Lower leg skin (tissue), 3 donors: ENCODE results near the gene ITM2B.

Experiments
- POLR2A ChIP-seq, 2 donors: fragments of 450-650 bp; IDR thresholded peaks; one replicate each; pipeline ENCODE4 v1.6.1; 2016 to 2017; ENCODE audit warnings: antibody characterized with exemption in 2 of 2, mild to moderate bottlenecking in 1 of 2, moderate library complexity in 1 of 2
- TF ChIP-seq, protein P1 (sequence below), 3 donors: fragments of 450-650 bp; IDR thresholded peaks; one replicate each; pipeline ENCODE4 v1.5.1; 2016; ENCODE audit warnings: antibody characterized with exemption in 3 of 3, mild to moderate bottlenecking in 3 of 3, moderate library complexity in 2 of 3

DNA sequence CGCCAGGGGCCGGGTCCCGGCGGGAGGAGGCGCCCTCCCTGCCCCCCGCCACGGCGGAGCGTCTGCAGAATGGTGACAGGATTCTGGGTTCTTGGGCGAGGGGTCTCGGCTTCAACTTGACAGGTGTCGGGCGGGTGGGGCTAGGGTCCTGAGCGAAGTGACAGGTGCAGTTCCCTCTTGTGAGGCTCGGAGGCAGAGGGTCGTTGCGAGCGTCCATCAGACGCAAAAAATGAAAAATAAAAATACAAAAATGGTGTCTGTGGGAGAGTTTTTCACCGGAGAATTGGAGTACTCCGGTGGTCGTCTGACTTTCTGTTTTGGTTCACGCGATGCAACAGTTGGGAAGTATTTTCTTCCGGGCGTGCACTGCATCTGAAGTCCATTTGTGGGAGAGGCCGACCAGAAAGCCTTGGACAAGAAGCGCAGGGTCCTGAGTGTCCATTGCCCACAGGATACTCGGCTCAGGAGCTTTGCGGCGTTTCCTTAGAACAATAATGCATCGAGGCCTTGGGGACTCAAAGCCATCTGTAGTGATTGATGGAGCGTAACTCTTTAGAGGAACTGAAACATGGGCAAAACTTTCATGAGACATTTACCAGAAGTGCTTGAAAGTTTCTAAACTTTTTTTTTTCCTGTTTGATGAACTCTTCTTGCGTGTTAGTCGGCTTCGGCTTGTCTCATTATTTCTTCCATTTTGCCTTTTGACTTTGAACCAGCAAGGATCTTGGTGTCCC is 71.3 kb downstream of the ITM2B start:
- TF ChIP-seq, protein P1, sequence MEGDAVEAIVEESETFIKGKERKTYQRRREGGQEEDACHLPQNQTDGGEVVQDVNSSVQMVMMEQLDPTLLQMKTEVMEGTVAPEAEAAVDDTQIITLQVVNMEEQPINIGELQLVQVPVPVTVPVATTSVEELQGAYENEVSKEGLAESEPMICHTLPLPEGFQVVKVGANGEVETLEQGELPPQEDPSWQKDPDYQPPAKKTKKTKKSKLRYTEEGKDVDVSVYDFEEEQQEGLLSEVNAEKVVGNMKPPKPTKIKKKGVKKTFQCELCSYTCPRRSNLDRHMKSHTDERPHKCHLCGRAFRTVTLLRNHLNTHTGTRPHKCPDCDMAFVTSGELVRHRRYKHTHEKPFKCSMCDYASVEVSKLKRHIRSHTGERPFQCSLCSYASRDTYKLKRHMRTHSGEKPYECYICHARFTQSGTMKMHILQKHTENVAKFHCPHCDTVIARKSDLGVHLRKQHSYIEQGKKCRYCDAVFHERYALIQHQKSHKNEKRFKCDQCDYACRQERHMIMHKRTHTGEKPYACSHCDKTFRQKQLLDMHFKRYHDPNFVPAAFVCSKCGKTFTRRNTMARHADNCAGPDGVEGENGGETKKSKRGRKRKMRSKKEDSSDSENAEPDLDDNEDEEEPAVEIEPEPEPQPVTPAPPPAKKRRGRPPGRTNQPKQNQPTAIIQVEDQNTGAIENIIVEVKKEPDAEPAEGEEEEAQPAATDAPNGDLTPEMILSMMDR (IDR thresholded peaks at IDR 0.05): no peak
- no peak for TF ChIP-seq POLR2A (IDR thresholded peaks at IDR 0.05)
